ENCODE data around the gene SMAP1.

Gene SMAP1

GRCh38 chr6:70842541-70842940 is 174.9 kb downstream of the SMAP1 start:
- in situ Hi-C loops (cut with MboI; ENCODE audit: low pct_unique_long_range_greater_than_20kb, low sequenced_read_pairs, unreplicated experiment) = no loop called here
- no peak for TF ChIP-seq CTCF (IDR thresholded peaks at IDR 0.05; ENCODE audit: extremely low read depth, insufficient read depth, missing control alignments)
- DNase-seq (ENCODE audit: low spot score) = no peak

- TF ChIP-seq CTCF (IDR thresholded peaks at IDR 0.05; ENCODE audit: extremely low read depth, insufficient read depth, missing control alignments) = no peak
- DNase-seq (ENCODE audit: low spot score) = no peak
- in situ Hi-C loops (cut with MboI; ENCODE audit: low pct_unique_long_range_greater_than_20kb, low sequenced_read_pairs, unreplicated experiment) = no loop called here
Observed at GRCh38 chr6:70843328-70843918, 175.7 kb downstream of the SMAP1 start.

GRCh38 chr6:70844301-70844700 is 176.6 kb downstream of the SMAP1 start:
- DNase-seq (ENCODE audit: low spot score) = no peak
- TF ChIP-seq CTCF (IDR thresholded peaks at IDR 0.05; ENCODE audit: extremely low read depth, insufficient read depth, missing control alignments) = no peak
- in situ Hi-C loops (cut with MboI; ENCODE audit: low pct_unique_long_range_greater_than_20kb, low sequenced_read_pairs, unreplicated experiment) = no loop called here

- in situ Hi-C loops (cut with MboI; ENCODE audit: low pct_unique_long_range_greater_than_20kb, low sequenced_read_pairs, unreplicated experiment) = no loop called here
- no peak for TF ChIP-seq CTCF (IDR thresholded peaks at IDR 0.05; ENCODE audit: extremely low read depth, insufficient read depth, missing control alignments)
- no peak for DNase-seq (ENCODE audit: low spot score)
Observed at GRCh38 chr6:70846207-70846835, 178.6 kb downstream of the SMAP1 start.

GRCh38 chr6:70847106-70848084 is 179.7 kb downstream of the SMAP1 start:
- no peak for TF ChIP-seq CTCF (IDR thresholded peaks at IDR 0.05; ENCODE audit: extremely low read depth, insufficient read depth, missing control alignments)
- no peak for DNase-seq (ENCODE audit: low spot score)
- in situ Hi-C loops (cut with MboI; ENCODE audit: low pct_unique_long_range_greater_than_20kb, low sequenced_read_pairs, unreplicated experiment) = no loop called here

- in situ Hi-C loops (cut with MboI; ENCODE audit: low pct_unique_long_range_greater_than_20kb, low sequenced_read_pairs, unreplicated experiment) = loop anchor here (25.0 kb wide), 1 partner anchor 312 kb away; no protein-coding TSS in a partner anchor
- no peak for DNase-seq (ENCODE audit: low spot score)
Observed at GRCh38 chr6:70849348-70850069, 181.8 kb downstream of the SMAP1 start.

More at GRCh38 chr6:70849348-70850069, 181.8 kb downstream of the SMAP1 start:
- TF ChIP-seq CTCF (IDR thresholded peaks at IDR 0.05; ENCODE audit: extremely low read depth, insufficient read depth, missing control alignments) = no peak

Data from GM13977 (cell line).